H1 (cell line): Measurements from ENCODE around the gene SYNDIG1. TPM values are rescaled to one million over a fixed set of nuclear protein-coding genes. Genes with fewer than 3 reads are reported as not detected.

Source experiments
- CTCF ChIP-seq, 3 experiments: IDR thresholded peaks; 1 replicate in 2 of 3; 2 replicates in 1 of 3; pipeline versions ENCODE4 v1.5.1 to v1.6.1; 2011; ENCODE audit warnings: low read length in 3 of 3, mild to moderate bottlenecking in 3 of 3, inconsistent platforms in 2 of 3, low read depth in 1 of 3, moderate library complexity in 1 of 3; ENCODE audit not compliant: insufficient read depth in 1 of 3; ENCODE audit errors: control extremely low read depth in 1 of 3
- FOSL1 ChIP-seq: IDR thresholded peaks from 2 replicates; pipeline ENCODE4 v1.6.1; 2011; ENCODE audit warnings: mild to moderate bottlenecking, low read depth, low read length, moderate library complexity; ENCODE audit not compliant: insufficient read depth
- HDAC2 ChIP-seq, 2 experiments: fragments of 300-600 bp in 1 of 2; sonication (generic) in 1 of 2; IDR thresholded peaks; 2 replicates each; pipeline ENCODE4 v1.6.1; 2011 to 2012; ENCODE audit warnings: low read depth in 2 of 2, low read length in 2 of 2, mild to moderate bottlenecking in 2 of 2, moderate library complexity in 2 of 2, borderline replicate concordance in 1 of 2, inconsistent platforms in 1 of 2
- KDM1A ChIP-seq: fragments of 200-600, 300-600 bp; sonication (generic); IDR thresholded peaks from 2 replicates; pipeline ENCODE4 v1.7.1; 2016; ENCODE audit warnings: mild to moderate bottlenecking, low read length, borderline replicate concordance
- KDM5A ChIP-seq: fragments of 200-600 bp; IDR thresholded peaks from 2 replicates; pipeline ENCODE4 v1.7.1; 2012; ENCODE audit warnings: mild to moderate bottlenecking, low read length, inconsistent platforms, mixed read lengths
- MAFK ChIP-seq: IDR thresholded peaks from 2 replicates; pipeline ENCODE4 v1.6.1; 2012; ENCODE audit warnings: low read depth, mild to moderate bottlenecking, improper control_type of control experiment, low read length
- RFX5 ChIP-seq: IDR thresholded peaks from 2 replicates; pipeline ENCODE4 v1.6.1; 2011; ENCODE audit warnings: low read depth, low read length, improper control_type of control experiment, borderline replicate concordance
- RNF2 ChIP-seq: fragments of 200-900, 300-1000 bp; sonication (generic); IDR thresholded peaks from 2 replicates; pipeline ENCODE4 v1.7.1; 2016; ENCODE audit warnings: borderline replicate concordance, low read depth, mild to moderate bottlenecking, antibody characterized with exemption, low read length; ENCODE audit not compliant: poor library complexity, severe bottlenecking; ENCODE audit errors: missing control alignments
- SIRT6 ChIP-seq: IDR thresholded peaks from one replicate; pipeline ENCODE4 v1.7.1; 2012; ENCODE audit warnings: low read length, inconsistent platforms
- SP2 ChIP-seq: IDR thresholded peaks from 2 replicates; pipeline ENCODE4 v1.6.1; 2012; ENCODE audit warnings: mild to moderate bottlenecking, low read length, inconsistent platforms
- polyA plus RNA-seq, 7 experiments: library from polyadenylated mRNA; depleted of rRNA in 3 of 7; stranded (reverse) in 5 of 7; unstranded in 2 of 7; fragments of >200 nt in 5 of 7; fragments of 200-250 nt in 2 of 7; gene quantifications; 1 replicate in 5 of 7; 2 replicates in 1 of 7; 4 replicates in 1 of 7; pipeline versions ENCODE4 v1.2.1 to v1.2.3, GENCODE V29; 2011 to 2013; ENCODE audit warnings: missing spikeins in 2 of 7, mixed read lengths in 2 of 7
- total RNA-seq: library from RNA; stranded (reverse); fragmentation: NEBNext Ultra II Directional; extraction: Animal tissue kit (Norgen Biotek cat#: 25700); gene quantifications from 2 replicates; pipeline ENCODE4 v1.2.1, GENCODE V29; 2021

The SYNDIG1 gene
- total and polyA plus RNA-seq, 2 of the 8 experiments (the other 6 are each of a cell fraction or from before 2014, with no cell fraction given) = 6.5 to 7.8 TPM

GRCh38 chr20:24584538-24585356 lies 115.3 kb downstream of the SYNDIG1 start (continued):
- TF ChIP-seq CTCF (IDR thresholded peaks at IDR 0.05; ENCODE audit: control extremely low read depth in 1 of 3, insufficient read depth in 1 of 3, low read depth in 1 of 3, low read length in 3 of 3) (no peak), RFX5 (no peak), FOSL1 (no peak), SIRT6 (no peak), RNF2 (no peak), SP2 (no peak), MAFK (no peak), KDM1A (no peak), KDM5A (no peak), HDAC2 (IDR thresholded peaks at IDR 0.05; ENCODE audit: borderline replicate concordance in 1 of 2, low read depth in 2 of 2, low read length in 2 of 2) (no peak)
